SK-N-SH treated with all-trans-retinoic acid at 6 μM for 48 hours (cell line): ENCODE results near the gene PRR5.
A peak's percentile ranks its signal among the peaks of the same experiment; 100 is the strongest.

Source experiments
- ATAC-seq: fragments of 200-7000 bp; cut with Tn5 transposase; 3 replicates; pipeline ENCODE4 v1.9.1; 2020; ENCODE audit warnings: mild to moderate bottlenecking, moderate library complexity
- ARNTL ChIP-seq: fragments of 450-650 bp; formaldehyde crosslinking; IDR thresholded peaks from 2 replicates; pipeline ENCODE4 v1.5.0; 2020; ENCODE audit warnings: low read depth, mild to moderate bottlenecking, moderate library complexity, borderline replicate concordance
- CSDC2 ChIP-seq: fragments of 250-450 bp; sonication (Bioruptor Pico); IDR thresholded peaks from 2 replicates; pipeline ENCODE4 v1.5.0; 2020; ENCODE audit warnings: mild to moderate bottlenecking, moderate library complexity
- ESRRG ChIP-seq: fragments of 250-450 bp; sonication (Bioruptor Pico); IDR thresholded peaks from 2 replicates; pipeline ENCODE4 v1.6.1; 2021; ENCODE audit warnings: mild to moderate bottlenecking
- GLIS3 ChIP-seq: fragments of 250-450 bp; sonication (Bioruptor Pico); IDR thresholded peaks from 2 replicates; pipeline ENCODE4 v1.5.0; 2020; ENCODE audit warnings: mild to moderate bottlenecking, moderate library complexity
- ISL1 ChIP-seq: fragments of 250-450 bp; sonication (Bioruptor Pico); IDR thresholded peaks from 2 replicates; pipeline ENCODE4 v2.1.2; 2022; ENCODE audit warnings: mild to moderate bottlenecking, moderate library complexity
- PPARA ChIP-seq: fragments of 250-450 bp; sonication (Bioruptor Pico); IDR thresholded peaks from 2 replicates; pipeline ENCODE4 v1.5.0; 2020; ENCODE audit warnings: mild to moderate bottlenecking, borderline replicate concordance
- RARB ChIP-seq: fragments of 250-450 bp; sonication (Bioruptor Pico); IDR thresholded peaks from 2 replicates; pipeline ENCODE4 v1.8.0; 2021; ENCODE audit warnings: mild to moderate bottlenecking, moderate library complexity
- TOX ChIP-seq: fragments of 250-450 bp; sonication (Bioruptor Pico); IDR thresholded peaks from 2 replicates; pipeline ENCODE4 v1.8.0; 2021; ENCODE audit warnings: mild to moderate bottlenecking, moderate library complexity, borderline replicate concordance
- ZC3H10 ChIP-seq: fragments of 250-450 bp; sonication (Bioruptor Pico); IDR thresholded peaks from 2 replicates; pipeline ENCODE4 v1.5.1; 2021; ENCODE audit warnings: mild to moderate bottlenecking, moderate library complexity
- ZFP3 ChIP-seq: fragments of 250-450 bp; sonication (Bioruptor Pico); IDR thresholded peaks from 2 replicates; pipeline ENCODE4 v1.5.0; 2020; ENCODE audit warnings: mild to moderate bottlenecking, moderate library complexity
- ZFP30 ChIP-seq: fragments of 450-650 bp; formaldehyde crosslinking; IDR thresholded peaks from 2 replicates; pipeline ENCODE4 v1.5.0; 2022; ENCODE audit warnings: mild to moderate bottlenecking, moderate library complexity
- ZNF565 ChIP-seq: fragments of 450-650 bp; formaldehyde crosslinking; conservative IDR thresholded peaks from 2 replicates; pipeline ENCODE4 v1.5.0; 2020; ENCODE audit warnings: low read depth, mild to moderate bottlenecking, moderate library complexity
- ZNF70 ChIP-seq: fragments of 450-650 bp; formaldehyde crosslinking; IDR thresholded peaks from 2 replicates; pipeline ENCODE4 v1.5.0; 2020; ENCODE audit warnings: mild to moderate bottlenecking, moderate library complexity
- ZNF8 ChIP-seq: fragments of 450-650 bp; formaldehyde crosslinking; IDR thresholded peaks from 2 replicates; pipeline ENCODE4 v1.5.0; 2020; ENCODE audit warnings: mild to moderate bottlenecking, moderate library complexity
- TF ChIP-seq, protein P1 (sequence below): fragments of 250-450 bp; sonication (Bioruptor Pico); IDR thresholded peaks from 2 replicates; pipeline ENCODE4 v1.5.0; 2020; ENCODE audit warnings: mild to moderate bottlenecking, moderate library complexity
- TF ChIP-seq, protein P2 (sequence below): fragments of 250-450 bp; sonication (Bioruptor Pico); IDR thresholded peaks from 2 replicates; pipeline ENCODE4 v1.5.1; 2021; ENCODE audit warnings: mild to moderate bottlenecking, moderate library complexity
- TF ChIP-seq, protein P3 (sequence below): fragments of 250-450 bp; sonication (Bioruptor Pico); IDR thresholded peaks from 2 replicates; pipeline ENCODE4 v1.8.0; 2021; ENCODE audit warnings: low read depth, mild to moderate bottlenecking, moderate library complexity, borderline replicate concordance
- TF ChIP-seq, protein P4 (sequence below): fragments of 250-450 bp; sonication (Bioruptor Pico); IDR thresholded peaks from 2 replicates; pipeline ENCODE4 v1.5.1; 2020; ENCODE audit warnings: low read depth, mild to moderate bottlenecking, moderate library complexity

PRR5 gene

DNA sequence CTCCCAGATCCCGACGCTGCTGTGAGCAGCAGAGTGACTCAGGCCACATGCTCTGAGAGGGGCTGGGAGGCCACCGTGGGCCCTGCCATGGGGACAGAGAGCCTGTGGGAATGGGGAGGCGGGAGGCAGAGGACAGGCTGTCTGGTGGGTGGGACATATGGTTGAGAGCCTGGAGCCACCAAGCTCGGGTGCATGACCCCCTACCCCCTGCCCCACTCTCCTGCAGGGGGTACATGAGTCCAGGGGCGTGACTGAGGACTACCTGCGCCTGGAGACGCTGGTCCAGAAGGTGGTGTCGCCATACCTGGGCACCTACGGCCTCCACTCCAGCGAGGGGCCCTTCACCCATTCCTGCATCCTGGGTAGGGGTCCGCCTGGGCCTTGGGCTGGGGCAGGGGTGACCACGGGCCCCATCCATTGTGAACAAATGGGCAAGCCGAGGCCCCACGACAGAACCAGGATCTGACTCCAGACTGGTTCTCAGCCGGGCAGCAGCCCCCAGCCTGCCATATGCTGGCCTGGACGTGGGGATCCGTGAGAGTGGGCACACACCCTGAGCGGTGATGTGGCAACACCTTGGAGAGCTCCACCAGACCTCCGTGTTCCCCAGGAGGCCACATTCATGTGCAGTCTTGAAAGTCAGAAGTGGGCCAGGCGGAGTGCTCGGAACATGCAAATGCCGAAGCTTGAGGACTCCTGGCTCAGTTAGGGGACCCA, 33.0 kb downstream of the PRR5 start:
- TF ChIP-seq GLIS3: no peak
- no peak for TF ChIP-seq TOX (CRISPR knock-in tag)
- TF ChIP-seq, protein P1, sequence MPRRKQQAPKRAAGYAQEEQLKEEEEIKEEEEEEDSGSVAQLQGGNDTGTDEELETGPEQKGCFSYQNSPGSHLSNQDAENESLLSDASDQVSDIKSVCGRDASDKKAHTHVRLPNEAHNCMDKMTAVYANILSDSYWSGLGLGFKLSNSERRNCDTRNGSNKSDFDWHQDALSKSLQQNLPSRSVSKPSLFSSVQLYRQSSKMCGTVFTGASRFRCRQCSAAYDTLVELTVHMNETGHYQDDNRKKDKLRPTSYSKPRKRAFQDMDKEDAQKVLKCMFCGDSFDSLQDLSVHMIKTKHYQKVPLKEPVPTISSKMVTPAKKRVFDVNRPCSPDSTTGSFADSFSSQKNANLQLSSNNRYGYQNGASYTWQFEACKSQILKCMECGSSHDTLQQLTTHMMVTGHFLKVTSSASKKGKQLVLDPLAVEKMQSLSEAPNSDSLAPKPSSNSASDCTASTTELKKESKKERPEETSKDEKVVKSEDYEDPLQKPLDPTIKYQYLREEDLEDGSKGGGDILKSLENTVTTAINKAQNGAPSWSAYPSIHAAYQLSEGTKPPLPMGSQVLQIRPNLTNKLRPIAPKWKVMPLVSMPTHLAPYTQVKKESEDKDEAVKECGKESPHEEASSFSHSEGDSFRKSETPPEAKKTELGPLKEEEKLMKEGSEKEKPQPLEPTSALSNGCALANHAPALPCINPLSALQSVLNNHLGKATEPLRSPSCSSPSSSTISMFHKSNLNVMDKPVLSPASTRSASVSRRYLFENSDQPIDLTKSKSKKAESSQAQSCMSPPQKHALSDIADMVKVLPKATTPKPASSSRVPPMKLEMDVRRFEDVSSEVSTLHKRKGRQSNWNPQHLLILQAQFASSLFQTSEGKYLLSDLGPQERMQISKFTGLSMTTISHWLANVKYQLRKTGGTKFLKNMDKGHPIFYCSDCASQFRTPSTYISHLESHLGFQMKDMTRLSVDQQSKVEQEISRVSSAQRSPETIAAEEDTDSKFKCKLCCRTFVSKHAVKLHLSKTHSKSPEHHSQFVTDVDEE: no peak
- TF ChIP-seq RARB: no peak
- TF ChIP-seq, protein P2, sequence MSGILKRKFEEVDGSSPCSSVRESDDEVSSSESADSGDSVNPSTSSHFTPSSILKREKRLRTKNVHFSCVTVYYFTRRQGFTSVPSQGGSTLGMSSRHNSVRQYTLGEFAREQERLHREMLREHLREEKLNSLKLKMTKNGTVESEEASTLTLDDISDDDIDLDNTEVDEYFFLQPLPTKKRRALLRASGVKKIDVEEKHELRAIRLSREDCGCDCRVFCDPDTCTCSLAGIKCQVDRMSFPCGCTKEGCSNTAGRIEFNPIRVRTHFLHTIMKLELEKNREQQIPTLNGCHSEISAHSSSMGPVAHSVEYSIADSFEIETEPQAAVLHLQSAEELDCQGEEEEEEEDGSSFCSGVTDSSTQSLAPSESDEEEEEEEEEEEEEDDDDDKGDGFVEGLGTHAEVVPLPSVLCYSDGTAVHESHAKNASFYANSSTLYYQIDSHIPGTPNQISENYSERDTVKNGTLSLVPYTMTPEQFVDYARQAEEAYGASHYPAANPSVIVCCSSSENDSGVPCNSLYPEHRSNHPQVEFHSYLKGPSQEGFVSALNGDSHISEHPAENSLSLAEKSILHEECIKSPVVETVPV: no peak
- no peak for TF ChIP-seq ZNF70 (CRISPR knock-in tag)
- TF ChIP-seq ZFP30 (CRISPR knock-in tag): no peak
- TF ChIP-seq, protein P3, sequence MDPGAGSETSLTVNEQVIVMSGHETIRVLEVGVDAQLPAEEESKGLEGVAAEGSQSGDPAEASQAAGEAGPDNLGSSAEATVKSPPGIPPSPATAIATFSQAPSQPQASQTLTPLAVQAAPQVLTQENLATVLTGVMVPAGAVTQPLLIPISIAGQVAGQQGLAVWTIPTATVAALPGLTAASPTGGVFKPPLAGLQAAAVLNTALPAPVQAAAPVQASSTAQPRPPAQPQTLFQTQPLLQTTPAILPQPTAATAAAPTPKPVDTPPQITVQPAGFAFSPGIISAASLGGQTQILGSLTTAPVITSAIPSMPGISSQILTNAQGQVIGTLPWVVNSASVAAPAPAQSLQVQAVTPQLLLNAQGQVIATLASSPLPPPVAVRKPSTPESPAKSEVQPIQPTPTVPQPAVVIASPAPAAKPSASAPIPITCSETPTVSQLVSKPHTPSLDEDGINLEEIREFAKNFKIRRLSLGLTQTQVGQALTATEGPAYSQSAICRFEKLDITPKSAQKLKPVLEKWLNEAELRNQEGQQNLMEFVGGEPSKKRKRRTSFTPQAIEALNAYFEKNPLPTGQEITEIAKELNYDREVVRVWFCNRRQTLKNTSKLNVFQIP (CRISPR knock-in tag): no peak
- TF ChIP-seq, protein P4, sequence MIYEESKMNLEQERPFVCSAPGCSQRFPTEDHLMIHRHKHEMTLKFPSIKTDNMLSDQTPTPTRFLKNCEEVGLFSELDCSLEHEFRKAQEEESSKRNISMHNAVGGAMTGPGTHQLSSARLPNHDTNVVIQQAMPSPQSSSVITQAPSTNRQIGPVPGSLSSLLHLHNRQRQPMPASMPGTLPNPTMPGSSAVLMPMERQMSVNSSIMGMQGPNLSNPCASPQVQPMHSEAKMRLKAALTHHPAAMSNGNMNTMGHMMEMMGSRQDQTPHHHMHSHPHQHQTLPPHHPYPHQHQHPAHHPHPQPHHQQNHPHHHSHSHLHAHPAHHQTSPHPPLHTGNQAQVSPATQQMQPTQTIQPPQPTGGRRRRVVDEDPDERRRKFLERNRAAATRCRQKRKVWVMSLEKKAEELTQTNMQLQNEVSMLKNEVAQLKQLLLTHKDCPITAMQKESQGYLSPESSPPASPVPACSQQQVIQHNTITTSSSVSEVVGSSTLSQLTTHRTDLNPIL (CRISPR knock-in tag): no peak
- no peak for TF ChIP-seq PPARA (CRISPR knock-in tag)
- no peak for TF ChIP-seq ZNF565 (CRISPR knock-in tag)
- no peak for TF ChIP-seq ZFP3
- TF ChIP-seq CSDC2 (CRISPR knock-in tag): no peak
- TF ChIP-seq ISL1 (CRISPR knock-in tag): no peak

DNA sequence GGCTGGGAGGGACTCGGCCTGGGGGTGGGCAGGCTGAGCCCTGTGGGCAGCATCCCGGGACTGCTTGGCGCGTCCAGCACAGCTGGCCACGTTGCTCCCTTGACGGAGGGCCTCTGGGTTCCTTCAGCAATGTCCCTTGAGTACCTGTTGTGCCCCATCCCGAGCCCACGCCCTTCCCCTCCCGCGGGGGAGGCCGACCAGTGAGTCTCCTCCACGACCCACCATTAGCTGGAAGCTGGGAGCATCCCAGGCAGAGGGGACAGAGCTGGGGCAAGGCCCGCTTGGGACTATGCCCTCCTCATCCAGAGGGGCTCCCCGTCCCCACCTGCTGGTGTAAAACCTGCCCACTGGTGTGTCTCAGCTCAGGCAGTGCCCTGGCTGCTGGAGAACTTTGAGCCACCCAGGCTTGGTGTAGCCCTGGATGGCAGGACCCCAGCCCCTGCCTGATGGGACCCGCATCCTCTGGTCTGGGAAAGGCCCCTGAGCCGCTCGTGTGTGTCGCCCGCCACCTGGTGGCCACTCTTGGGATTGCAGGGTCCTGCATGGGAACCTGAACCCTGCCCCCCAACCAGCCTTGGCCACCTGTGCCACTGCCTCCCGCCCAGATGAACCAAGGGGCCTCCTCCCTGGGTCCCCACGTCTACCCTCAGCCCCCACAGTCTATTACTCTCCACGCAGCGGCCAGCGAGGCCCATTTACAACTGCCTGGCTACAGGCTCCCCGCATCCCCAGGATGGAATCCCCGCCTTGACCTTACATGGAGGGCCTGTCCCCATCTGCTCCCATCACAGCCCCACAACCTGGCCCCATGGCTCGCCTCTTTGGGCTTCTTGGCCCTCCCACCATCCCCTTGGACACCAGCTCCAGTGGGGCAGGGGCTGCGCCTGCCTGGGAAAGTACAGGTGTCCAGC, 33.8 kb downstream of the PRR5 start:
- ATAC-seq: peak; percentile 87
- TF ChIP-seq, protein P3 (CRISPR knock-in tag): no peak
- TF ChIP-seq, all 23 proteins: peak for 0

More for the DNA sequence above, 33.0 kb downstream of the PRR5 start:
- ATAC-seq: no peak

DNA sequence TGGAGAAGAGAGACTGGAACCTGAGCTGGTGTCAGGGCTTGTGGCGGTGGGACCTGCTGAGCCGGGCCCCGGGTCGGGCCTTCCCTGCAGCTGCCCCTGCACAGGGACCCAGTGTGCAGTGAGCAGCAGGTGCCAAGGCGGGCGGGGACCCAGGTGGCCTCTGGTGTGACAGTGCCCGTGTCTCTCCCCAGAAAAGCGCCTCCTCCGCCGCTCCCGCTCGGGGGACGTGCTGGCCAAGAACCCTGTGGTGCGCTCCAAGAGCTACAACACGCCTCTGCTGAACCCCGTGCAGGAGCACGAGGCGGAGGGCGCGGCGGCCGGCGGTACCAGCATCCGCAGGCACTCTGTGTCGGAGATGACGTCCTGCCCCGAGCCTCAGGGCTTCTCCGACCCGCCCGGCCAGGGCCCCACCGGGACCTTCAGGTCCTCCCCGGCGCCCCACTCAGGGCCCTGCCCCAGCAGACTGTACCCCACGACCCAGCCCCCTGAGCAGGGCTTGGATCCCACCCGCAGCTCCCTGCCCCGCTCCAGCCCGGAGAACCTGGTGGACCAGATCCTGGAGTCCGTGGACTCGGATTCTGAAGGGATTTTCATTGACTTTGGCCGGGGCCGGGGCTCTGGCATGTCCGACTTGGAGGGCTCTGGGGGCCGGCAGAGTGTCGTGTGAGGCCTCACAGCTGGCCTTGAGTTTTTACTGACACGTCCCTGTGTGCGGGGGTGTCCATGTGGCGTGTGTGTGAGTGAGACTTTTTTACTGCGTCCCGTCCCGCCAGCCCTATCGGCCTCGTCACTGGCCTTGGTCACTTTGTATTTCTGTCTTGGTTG, 34.8 kb downstream of the PRR5 start:
- TF ChIP-seq ISL1 (CRISPR knock-in tag) (no peak), ESRRG (CRISPR knock-in tag) (no peak), ZC3H10 (CRISPR knock-in tag) (no peak), ZNF70 (CRISPR knock-in tag) (no peak), TOX (CRISPR knock-in tag) (no peak), ZNF8 (CRISPR knock-in tag) (no peak), RARB (no peak), ARNTL (CRISPR knock-in tag) (no peak), ZFP3 (no peak)
- TF ChIP-seq, protein P3 (CRISPR knock-in tag): no peak
- TF ChIP-seq, protein P1: no peak
- no peak for ATAC-seq
